Measurements from ENCODE around the gene TTLL8. TPM values are rescaled to one million over a fixed set of nuclear protein-coding genes. Genes with fewer than 3 reads are reported as not detected.

The TTLL8 gene
- not detected for total RNA-seq

GRCh38 chr22:50058061-50058905 is at the start of gene TTLL8:
Gene TTLL8, minus strand, starts transcription at chr22:50058298.

DNA sequence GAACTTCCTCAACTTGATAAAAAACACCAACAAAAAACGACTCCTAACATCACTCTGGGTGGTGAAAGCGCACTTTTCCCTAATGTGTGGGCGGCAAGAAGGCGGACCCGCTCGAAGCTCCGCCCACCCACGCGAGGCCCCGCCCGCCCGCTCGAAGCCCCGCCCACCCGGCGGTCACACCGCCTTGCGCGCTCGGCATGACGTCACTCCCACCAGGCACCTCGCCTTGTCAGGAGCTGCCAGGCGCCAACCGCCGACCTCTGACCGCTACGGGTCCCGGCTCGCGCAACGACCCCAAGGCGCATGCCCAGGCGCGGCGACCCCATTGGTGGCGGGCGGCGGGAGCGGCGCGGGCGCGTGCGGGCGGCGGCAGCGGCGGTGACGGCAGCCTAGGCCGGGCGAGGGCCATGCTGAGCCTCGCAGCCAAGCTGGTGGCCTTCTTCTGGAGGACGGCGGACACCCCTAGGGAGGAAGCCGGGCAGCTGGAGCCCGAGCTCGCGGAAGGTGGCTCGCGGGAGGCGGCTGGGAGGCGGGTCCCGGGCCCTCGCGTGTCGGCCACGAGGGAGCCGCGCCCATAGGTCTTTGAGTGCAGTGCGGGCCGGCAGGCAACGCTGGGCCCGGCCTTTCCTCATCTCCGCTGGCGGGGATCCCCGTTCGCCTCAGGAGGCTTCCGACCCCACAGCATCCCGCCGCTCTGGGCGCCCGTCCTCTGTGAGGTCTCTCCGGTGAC is 31.7 kb upstream of the TTLL8 start, which contains the start of gene MOV10L1:
Gene MOV10L1, plus strand, starts transcription at position 325 of the 730 bp plus-strand sequence. Its CDS starts 83 bp downstream, at position 408.

DNA sequence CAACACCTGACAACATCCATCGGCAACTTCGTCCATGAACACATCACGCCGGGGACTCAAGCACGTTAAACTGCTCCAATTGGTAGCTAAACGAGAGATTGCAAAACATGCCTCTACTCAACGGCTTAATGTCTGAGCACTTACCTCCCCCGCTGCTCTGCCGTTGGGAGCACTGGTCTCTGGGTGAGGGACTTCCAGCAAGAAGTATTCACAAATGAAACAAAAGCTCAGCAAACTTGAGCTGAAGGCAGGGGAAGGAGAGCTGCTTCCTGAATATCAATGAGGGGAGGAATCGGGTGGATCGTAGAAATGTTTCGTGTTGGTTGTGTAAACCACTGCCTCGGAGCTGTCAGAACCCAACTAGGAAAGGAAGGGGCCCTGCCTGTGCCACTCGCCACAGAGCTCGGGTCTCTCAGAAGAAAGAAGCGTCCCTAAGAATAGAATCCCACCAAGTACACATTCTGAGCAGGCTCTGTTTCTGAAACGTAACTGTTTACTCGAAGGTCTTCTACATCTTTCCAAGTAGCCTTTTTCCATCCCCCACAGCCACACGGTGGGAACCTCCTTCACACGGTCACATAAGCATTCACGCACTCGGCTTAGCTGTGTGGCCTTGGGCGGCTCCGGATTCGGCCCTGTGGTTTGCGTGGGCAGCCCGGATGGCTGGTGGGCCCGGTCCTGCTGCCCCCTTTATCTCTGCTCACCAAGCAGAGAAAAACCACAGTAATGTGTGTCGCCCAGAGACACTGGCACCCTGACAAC is 27.3 kb upstream of the TTLL8 start, which contains the start of gene MLC1:
Gene MLC1, minus strand, starts transcription at position 216 of the 762 bp plus-strand sequence. CDS start 524 bp downstream, outside the sequence.

DNA sequence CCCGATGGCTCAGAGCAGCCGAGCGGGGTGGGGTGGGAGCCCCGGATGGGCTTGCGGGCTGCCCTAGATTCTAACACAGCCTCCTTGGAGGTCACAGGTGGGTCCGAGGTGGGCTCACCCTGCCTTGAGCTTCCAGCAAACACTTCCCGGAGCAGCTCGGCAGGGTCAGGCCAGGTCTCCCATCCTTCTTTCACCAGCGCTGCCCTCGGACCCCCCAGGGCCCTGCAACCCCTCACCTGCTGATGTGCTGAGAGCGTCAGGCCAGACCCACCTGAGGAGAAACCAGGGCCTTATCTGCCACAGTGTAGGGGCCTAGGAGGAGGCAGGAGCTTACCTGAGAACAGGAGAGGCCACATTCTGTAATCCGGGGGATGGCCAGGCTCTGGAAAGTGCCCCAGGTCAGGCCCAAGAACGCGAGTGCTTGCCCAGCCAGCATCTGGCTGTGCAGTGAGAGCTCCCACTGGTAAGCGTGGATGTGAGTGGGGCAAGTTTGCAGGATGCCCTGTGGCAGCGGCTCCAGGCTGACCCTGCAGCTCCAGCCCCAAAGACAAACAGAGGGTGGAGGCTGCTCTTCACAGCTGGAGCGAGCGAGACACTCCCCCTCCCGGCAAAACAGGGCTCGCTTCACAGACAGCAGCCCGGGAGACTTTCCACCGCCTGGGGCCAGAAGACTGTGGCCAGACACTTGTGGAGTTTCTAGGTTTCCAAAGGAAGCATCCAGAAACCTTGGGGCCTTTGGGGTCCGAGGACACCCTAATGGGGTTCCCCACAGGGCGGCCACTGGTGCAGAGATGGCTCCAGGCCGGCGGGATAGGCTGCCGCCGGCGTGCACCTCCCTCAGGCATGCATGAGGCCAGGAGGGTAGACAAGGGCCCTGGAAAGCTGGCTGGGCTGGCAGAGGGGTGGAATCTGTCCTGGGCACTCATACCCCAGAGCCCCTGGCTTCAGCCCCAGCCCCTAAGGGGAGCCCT is 45.6 kb downstream of the TTLL8 start, which contains the start of gene IL17REL:
Gene IL17REL, minus strand, starts transcription at position 555 of the 971 bp plus-strand sequence. Its CDS starts 119 bp downstream, at position 436.

Other genes with a start within 250 kb of the TTLL8 start
- 10 to 100 TPM; 50.6 to 51.7 TPM for gene BRD1, start 230.4 kb downstream of the TTLL8 start, total RNA-seq
- 10 to 100 TPM; 19.8 to 21.4 TPM for gene ZBED4, start 204.5 kb downstream of the TTLL8 start, total RNA-seq
- 10 to 100 TPM; 20.5 to 20.8 TPM for gene ALG12, start 139.9 kb downstream of the TTLL8 start, total RNA-seq
- gene CRELD2, start 139.7 kb downstream of the TTLL8 start, total RNA-seq = 10 to 100 TPM; 47.1 to 49.0 TPM
- 10 to 100 TPM; 40.3 to 42.1 TPM for gene PIM3, start 97.5 kb downstream of the TTLL8 start, total RNA-seq
- not detected for gene IL17REL, start 45.5 kb downstream of the TTLL8 start, total RNA-seq
- under 1 TPM; 0.43 to 0.68 TPM for gene MLC1, start 27.1 kb upstream of the TTLL8 start, total RNA-seq
- not detected for gene MOV10L1, start 31.7 kb upstream of the TTLL8 start, total RNA-seq
- gene PANX2, start 112.4 kb upstream of the TTLL8 start, total RNA-seq = under 1 TPM; 0.20 to 0.22 TPM
- gene TRABD, start 127.6 kb upstream of the TTLL8 start, total RNA-seq = 100 to 1,000 TPM; 115 to 118 TPM
- 10 to 100 TPM; 22.6 to 24.6 TPM for gene SELENOO, start 142.7 kb upstream of the TTLL8 start, total RNA-seq
- gene TUBGCP6, start 186.7 kb upstream of the TTLL8 start, total RNA-seq = 10 to 100 TPM; 58.8 to 62.5 TPM
- 10 to 100 TPM; 91.0 to 92.5 TPM for gene HDAC10, start 193.0 kb upstream of the TTLL8 start, total RNA-seq
- gene MAPK12, start 203.4 kb upstream of the TTLL8 start, total RNA-seq = 1 to 10 TPM; 3.2 to 3.3 TPM
- gene MAPK11, start 212.1 kb upstream of the TTLL8 start, total RNA-seq = 10 to 100 TPM in 1 of 2 experiments, 1 to 10 TPM in 1; 8.9 to 11.4 TPM
- 10 to 100 TPM; 16.1 to 16.4 TPM for gene PLXNB2, start 249.3 kb upstream of the TTLL8 start, total RNA-seq